ENCODE results near the gene ROS1. TPM values are rescaled to one million over a fixed set of nuclear protein-coding genes. Genes with fewer than 3 reads are reported as not detected.
A peak's percentile ranks its signal among the peaks of the same experiment; 100 is the strongest.
"Not testable (repeated sequence)": the region's sequence is repeated elsewhere in the genome, so short reads cannot be mapped to it uniquely, and the experiment has no call there.

The ROS1 gene
- total RNA-seq, 1 experiment from 2014 or later: not detected

DNA sequence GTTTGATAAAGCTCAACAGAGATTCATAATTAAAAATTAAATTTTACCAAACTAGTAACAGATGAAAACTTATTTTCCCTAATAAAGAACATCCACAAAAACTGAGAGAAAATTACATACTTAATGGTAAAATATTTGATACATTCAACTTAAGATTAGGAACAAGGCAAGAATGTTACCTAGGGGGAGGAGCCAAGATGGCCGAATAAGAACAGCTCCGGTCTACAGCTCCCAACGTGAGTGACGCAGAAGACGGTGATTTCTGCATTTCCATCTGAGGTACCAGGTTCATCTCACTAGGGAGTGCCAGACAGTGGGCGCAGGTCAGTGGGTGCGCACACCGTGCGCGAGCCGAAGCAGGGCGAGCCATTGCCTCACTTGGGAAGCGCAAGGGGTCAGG, 181.2 kb downstream of the ROS1 start:
- not testable (repeated sequence) for H3K4me2 ChIP-seq (ENCODE audit: insufficient read depth, insufficient read length, low read length); DNase-seq; H4K8ac ChIP-seq (replicated peaks; ENCODE audit: insufficient read length, low read depth, low read length); H2BK20ac ChIP-seq (ENCODE audit: low read depth, low read length, poor library complexity, severe bottlenecking); H2BK5ac ChIP-seq (ENCODE audit: insufficient read length, low read length); H3K23ac ChIP-seq (ENCODE audit: insufficient read length, low read depth, low read length); H3K27me3 ChIP-seq (ENCODE audit: insufficient read depth, low read length); H3K18ac ChIP-seq (ENCODE audit: insufficient read length, low read depth, low read length); H3K9ac ChIP-seq (ENCODE audit: extremely low read depth, insufficient read length, low read length); H3K23me2 ChIP-seq (ENCODE audit: insufficient read length, low read depth, low read length, poor library complexity, severe bottlenecking); H3K14ac ChIP-seq (ENCODE audit: insufficient read depth, low read length); H3K4me1 ChIP-seq (ENCODE audit: insufficient read depth, low read length); H2BK15ac ChIP-seq (ENCODE audit: low read depth, low read length); H3K36me3 Mint-ChIP-seq (ENCODE audit: insufficient read depth in 1 of 3, low read depth in 3 of 3); H3T11ph ChIP-seq (ENCODE audit: low read length); H4K5ac ChIP-seq (ENCODE audit: insufficient read length, low read depth, low read length); H3K79me1 ChIP-seq (ENCODE audit: insufficient read depth, low read depth, low read length, poor library complexity, severe bottlenecking); H2BK12ac ChIP-seq (ENCODE audit: insufficient read length, low read depth, low read length); H2BK120ac ChIP-seq (ENCODE audit: low read depth, low read length, poor library complexity, severe bottlenecking); H2AK5ac ChIP-seq (ENCODE audit: insufficient read length, low read length); H3K56ac ChIP-seq (ENCODE audit: insufficient read length, low read depth, low read length); H3K9me3 Mint-ChIP-seq; H3K79me2 ChIP-seq (ENCODE audit: insufficient read depth, low read length); H3K4me1 Mint-ChIP-seq; H3K9me3 ChIP-seq (ENCODE audit: control insufficient read depth, low read depth, low read length); H4K91ac ChIP-seq (ENCODE audit: insufficient read length, low read depth, low read length); H3K4ac ChIP-seq (ENCODE audit: low read depth, low read length); H4K20me1 ChIP-seq (ENCODE audit: control insufficient read depth, insufficient read depth, insufficient read length); H3K27ac ChIP-seq (ENCODE audit: insufficient read length, low read depth, low read length); H3K27me3 Mint-ChIP-seq (ENCODE audit: low read depth); H2AFZ ChIP-seq (ENCODE audit: low read length)
- peak overlapping the region; percentile 79 to 81 for H3K4me3 Mint-ChIP-seq
- no CpG with 5 or more reads among the region's 13 CpGs for WGBS (ENCODE audit: extremely low coverage, insufficient read length, low lambda C conversion rate)
- peak overlapping the region in 2 of 3 experiments; percentile 59 to 93; a peak in 3 of 7 replicates for H3K27ac Mint-ChIP-seq

Other genes with a start within 250 kb of the ROS1 start
- gene VGLL2, start 160.4 kb downstream of the ROS1 start, total RNA-seq (2021): 0.13 TPM in 1 of 2 replicates, not detected in the other
- 8.5 and 10.1 TPM in 2 replicates for gene DCBLD1, start 56.7 kb upstream of the ROS1 start, total RNA-seq (2021)
- 18.7 and 19.5 TPM in 2 replicates for gene GOPC, start 176.6 kb upstream of the ROS1 start, total RNA-seq (2021)
- 55.8 and 56.9 TPM in 2 replicates for gene NUS1, start 249.5 kb upstream of the ROS1 start, total RNA-seq (2021)